ENCODE measurements around the gene ZBTB25. TPM values are rescaled to one million over a fixed set of nuclear protein-coding genes. Genes with fewer than 3 reads are reported as not detected.

ZBTB25 gene
- total RNA-seq, 1 experiment from 2014 or later, result 10.0 TPM

DNA sequence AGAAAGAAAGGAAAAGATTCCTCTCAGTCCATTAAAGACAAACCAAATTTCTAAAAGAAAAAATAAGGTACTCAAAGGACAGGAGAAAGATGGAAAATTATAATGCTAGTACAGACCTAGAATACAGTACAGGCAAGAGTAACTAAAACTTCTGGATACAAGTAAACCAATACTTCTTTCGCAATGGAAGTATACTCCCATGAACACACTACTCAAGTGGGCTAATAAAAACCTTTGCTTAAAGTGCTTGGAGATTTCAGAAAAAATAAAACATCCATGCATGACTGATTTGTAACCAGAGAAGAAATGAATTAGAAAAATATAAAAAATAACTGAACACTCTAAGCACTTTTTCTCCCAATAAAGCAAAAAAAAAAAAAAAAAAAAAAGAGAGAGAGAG, 3.5 kb downstream of the ZBTB25 start:
- peaks cover 34% of the 10 kb centered on the region for H3K36me3 Mint-ChIP-seq (ENCODE audit: insufficient read depth, unreplicated experiment)
- intact Hi-C loops (cut with micrococcal nuclease; ENCODE audit: unreplicated experiment), result loop anchor here (5.0 to 10.0 kb wide), 3 partner anchors 113 to 395 kb away; partner anchors contain the start of gene MTHFD1
- Histone ChIP-seq H3K9me3 (no peaks in the 10 kb centered on the region), H3K4me3 (ENCODE audit: low read depth, low read length) (no peak overlapping the region), H3K4me1 (peaks cover 18% of the 10 kb centered on the region), H3K36me3 (ENCODE audit: control insufficient read depth, insufficient read depth, low read length) (no peaks in the 10 kb centered on the region), H3K27me3 (replicated peaks; ENCODE audit: control insufficient read depth, insufficient read depth, low read length) (no peaks in the 10 kb centered on the region)
- TF ChIP-seq, protein P1, sequence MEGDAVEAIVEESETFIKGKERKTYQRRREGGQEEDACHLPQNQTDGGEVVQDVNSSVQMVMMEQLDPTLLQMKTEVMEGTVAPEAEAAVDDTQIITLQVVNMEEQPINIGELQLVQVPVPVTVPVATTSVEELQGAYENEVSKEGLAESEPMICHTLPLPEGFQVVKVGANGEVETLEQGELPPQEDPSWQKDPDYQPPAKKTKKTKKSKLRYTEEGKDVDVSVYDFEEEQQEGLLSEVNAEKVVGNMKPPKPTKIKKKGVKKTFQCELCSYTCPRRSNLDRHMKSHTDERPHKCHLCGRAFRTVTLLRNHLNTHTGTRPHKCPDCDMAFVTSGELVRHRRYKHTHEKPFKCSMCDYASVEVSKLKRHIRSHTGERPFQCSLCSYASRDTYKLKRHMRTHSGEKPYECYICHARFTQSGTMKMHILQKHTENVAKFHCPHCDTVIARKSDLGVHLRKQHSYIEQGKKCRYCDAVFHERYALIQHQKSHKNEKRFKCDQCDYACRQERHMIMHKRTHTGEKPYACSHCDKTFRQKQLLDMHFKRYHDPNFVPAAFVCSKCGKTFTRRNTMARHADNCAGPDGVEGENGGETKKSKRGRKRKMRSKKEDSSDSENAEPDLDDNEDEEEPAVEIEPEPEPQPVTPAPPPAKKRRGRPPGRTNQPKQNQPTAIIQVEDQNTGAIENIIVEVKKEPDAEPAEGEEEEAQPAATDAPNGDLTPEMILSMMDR (IDR thresholded peaks at IDR 0.05; ENCODE audit: insufficient read depth in 1 of 2, low read depth in 1 of 2, low read length in 1 of 2, severe bottlenecking in 1 of 2, unreplicated experiment in 1 of 2), result no peak
- no peaks in the 10 kb centered on the region for H3K9me3 Mint-ChIP-seq (ENCODE audit: unreplicated experiment)
- POLR2A ChIA-PET, result no interaction called here
- no peak overlapping the region for H3K27ac Mint-ChIP-seq (ENCODE audit: unreplicated experiment)
- CTCF ChIA-PET, result no interaction called here
- DNase-seq, result no peak
- no peaks in the 10 kb centered on the region for H3K27me3 Mint-ChIP-seq (ENCODE audit: insufficient read depth, unreplicated experiment)
- H3K4me3 Mint-ChIP-seq (ENCODE audit: unreplicated experiment), result no peak overlapping the region
- peaks cover 6% of the 10 kb centered on the region for H3K4me1 Mint-ChIP-seq (ENCODE audit: low read depth, unreplicated experiment)
- BruUV-seq (replicated peaks), result no TSS peak

DNA sequence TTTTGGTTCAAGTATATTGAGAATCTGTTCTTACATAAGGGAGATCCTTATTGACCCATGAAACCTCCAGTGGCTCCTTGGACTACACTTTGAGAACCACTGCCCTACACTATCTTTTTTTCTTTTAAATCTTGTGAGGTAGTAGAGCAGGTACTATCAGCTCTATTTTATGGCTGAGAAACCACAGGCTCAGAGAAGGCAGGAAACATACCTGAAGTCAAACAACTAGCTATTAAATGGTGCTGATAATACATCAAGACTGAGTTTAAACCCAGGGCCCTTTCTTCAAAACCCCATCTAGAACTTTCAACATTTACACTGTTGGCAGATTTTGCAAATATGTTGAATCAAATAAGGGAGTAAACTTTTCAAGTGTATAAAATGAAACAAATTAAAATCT, 6.9 kb downstream of the ZBTB25 start:
- TF ChIP-seq, protein P1 (IDR thresholded peaks at IDR 0.05; ENCODE audit: insufficient read depth in 1 of 2, low read depth in 1 of 2, low read length in 1 of 2, severe bottlenecking in 1 of 2, unreplicated experiment in 1 of 2), result no peak
- Histone ChIP-seq H3K36me3 (ENCODE audit: control insufficient read depth, insufficient read depth, low read length) (no peaks in the 10 kb centered on the region), H3K9me3 (no peaks in the 10 kb centered on the region), H3K4me3 (ENCODE audit: low read depth, low read length) (no peak overlapping the region), H3K27me3 (replicated peaks; ENCODE audit: control insufficient read depth, insufficient read depth, low read length) (no peaks in the 10 kb centered on the region), H3K4me1 (peaks cover 8% of the 10 kb centered on the region)
- H3K27ac Mint-ChIP-seq (ENCODE audit: unreplicated experiment), result no peak overlapping the region
- POLR2A ChIA-PET, result interaction anchor here (0.6 kb wide), 1 partner anchor 12 kb away, joined by 3 read pairs; no protein-coding TSS in a partner anchor
- H3K4me1 Mint-ChIP-seq (ENCODE audit: low read depth, unreplicated experiment), result peaks cover 6% of the 10 kb centered on the region
- BruUV-seq (replicated peaks), result no TSS peak
- DNase-seq, result no peak
- H3K4me3 Mint-ChIP-seq (ENCODE audit: unreplicated experiment), result no peak overlapping the region
- no peaks in the 10 kb centered on the region for H3K27me3 Mint-ChIP-seq (ENCODE audit: insufficient read depth, unreplicated experiment)
- no peaks in the 10 kb centered on the region for H3K9me3 Mint-ChIP-seq (ENCODE audit: unreplicated experiment)
- peaks cover 10% of the 10 kb centered on the region for H3K36me3 Mint-ChIP-seq (ENCODE audit: insufficient read depth, unreplicated experiment)
- intact Hi-C loops (cut with micrococcal nuclease; ENCODE audit: unreplicated experiment), result no loop called here
- CTCF ChIA-PET, result no interaction called here

DNA sequence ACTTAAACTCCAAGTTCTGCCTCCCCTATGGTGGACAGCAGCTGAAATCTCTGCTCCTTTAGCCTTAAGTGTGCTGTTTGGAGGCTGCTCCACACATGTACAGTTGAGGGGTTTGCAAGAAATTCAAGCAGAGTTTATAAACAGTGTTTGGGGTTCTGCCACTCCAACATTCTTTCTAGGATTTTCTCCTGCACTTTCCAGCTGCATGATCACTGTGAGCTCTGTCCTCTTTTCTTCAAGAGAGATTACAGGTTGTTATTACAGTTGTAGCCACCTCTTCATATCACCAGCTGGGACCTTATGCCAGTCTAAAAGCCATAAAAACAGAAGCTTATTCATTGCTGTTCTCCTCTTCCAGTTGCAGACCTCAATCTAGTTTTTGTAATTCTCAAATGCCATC, 8.4 kb downstream of the ZBTB25 start:
- ChIA-PET CTCF (no interaction called here), POLR2A (no interaction called here)
- Mint-ChIP-seq H3K4me3 (ENCODE audit: unreplicated experiment) (no peak overlapping the region), H3K27ac (ENCODE audit: unreplicated experiment) (no peak overlapping the region), H3K9me3 (ENCODE audit: unreplicated experiment) (no peaks in the 10 kb centered on the region), H3K4me1 (ENCODE audit: low read depth, unreplicated experiment) (peaks cover 6% of the 10 kb centered on the region), H3K36me3 (ENCODE audit: insufficient read depth, unreplicated experiment) (peaks cover 15% of the 10 kb centered on the region), H3K27me3 (ENCODE audit: insufficient read depth, unreplicated experiment) (no peaks in the 10 kb centered on the region)
- H3K4me3 ChIP-seq (ENCODE audit: low read depth, low read length), result no peak overlapping the region
- no TSS peak for BruUV-seq (replicated peaks)
- no peaks in the 10 kb centered on the region for H3K4me1 ChIP-seq
- no peaks in the 10 kb centered on the region for H3K36me3 ChIP-seq (ENCODE audit: control insufficient read depth, insufficient read depth, low read length)
- intact Hi-C loops (cut with micrococcal nuclease; ENCODE audit: unreplicated experiment), result no loop called here
- DNase-seq, result no peak
- no peaks in the 10 kb centered on the region for H3K9me3 ChIP-seq
- H3K27me3 ChIP-seq (replicated peaks; ENCODE audit: control insufficient read depth, insufficient read depth, low read length), result no peaks in the 10 kb centered on the region
- TF ChIP-seq, protein P1 (IDR thresholded peaks at IDR 0.05; ENCODE audit: insufficient read depth in 1 of 2, low read depth in 1 of 2, low read length in 1 of 2, severe bottlenecking in 1 of 2, unreplicated experiment in 1 of 2), result no peak

All from Caco-2 (cell line).